ENCODE measurements around the gene NAMPT.

NAMPT gene

DNA sequence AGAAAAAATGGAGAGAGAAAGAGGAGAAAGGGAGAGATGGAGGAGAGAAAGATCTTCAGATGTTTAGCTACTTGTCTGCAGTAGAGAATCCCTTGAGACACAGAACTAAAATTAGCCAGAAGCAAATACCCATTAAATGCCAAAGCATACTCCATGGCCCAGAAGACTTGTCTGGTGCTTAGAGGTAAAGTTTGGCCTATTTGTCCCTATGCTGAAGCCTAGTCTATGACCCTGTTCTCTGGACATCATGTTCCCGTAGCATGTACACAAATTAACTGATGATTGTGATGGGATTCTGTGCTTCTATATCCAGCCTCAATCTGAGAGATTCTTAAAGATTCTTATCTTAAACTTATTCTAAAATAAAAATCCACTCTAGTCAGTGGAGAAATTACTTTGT is 85.8 kb downstream of the NAMPT start:
- TF ChIP-seq, protein P1, sequence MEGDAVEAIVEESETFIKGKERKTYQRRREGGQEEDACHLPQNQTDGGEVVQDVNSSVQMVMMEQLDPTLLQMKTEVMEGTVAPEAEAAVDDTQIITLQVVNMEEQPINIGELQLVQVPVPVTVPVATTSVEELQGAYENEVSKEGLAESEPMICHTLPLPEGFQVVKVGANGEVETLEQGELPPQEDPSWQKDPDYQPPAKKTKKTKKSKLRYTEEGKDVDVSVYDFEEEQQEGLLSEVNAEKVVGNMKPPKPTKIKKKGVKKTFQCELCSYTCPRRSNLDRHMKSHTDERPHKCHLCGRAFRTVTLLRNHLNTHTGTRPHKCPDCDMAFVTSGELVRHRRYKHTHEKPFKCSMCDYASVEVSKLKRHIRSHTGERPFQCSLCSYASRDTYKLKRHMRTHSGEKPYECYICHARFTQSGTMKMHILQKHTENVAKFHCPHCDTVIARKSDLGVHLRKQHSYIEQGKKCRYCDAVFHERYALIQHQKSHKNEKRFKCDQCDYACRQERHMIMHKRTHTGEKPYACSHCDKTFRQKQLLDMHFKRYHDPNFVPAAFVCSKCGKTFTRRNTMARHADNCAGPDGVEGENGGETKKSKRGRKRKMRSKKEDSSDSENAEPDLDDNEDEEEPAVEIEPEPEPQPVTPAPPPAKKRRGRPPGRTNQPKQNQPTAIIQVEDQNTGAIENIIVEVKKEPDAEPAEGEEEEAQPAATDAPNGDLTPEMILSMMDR (IDR thresholded peaks at IDR 0.05; ENCODE audit: unreplicated experiment in 3 of 3) = no peak
- H3K9me3 Mint-ChIP-seq = no peaks in the 10 kb centered on the region
- no peak overlapping the region for H3K27ac Mint-ChIP-seq
- H3K36me3 Mint-ChIP-seq (ENCODE audit: low read depth) = no peaks in the 10 kb centered on the region
- H3K27me3 Mint-ChIP-seq (ENCODE audit: low read depth) = peaks cover 6% of the 10 kb centered on the region
- H3K4me1 Mint-ChIP-seq = no peaks in the 10 kb centered on the region
- H3K4me3 Mint-ChIP-seq = no peak overlapping the region

Measured in nephron (organoid).